ENCODE results near the gene RAB37.

The RAB37 gene

DNA sequence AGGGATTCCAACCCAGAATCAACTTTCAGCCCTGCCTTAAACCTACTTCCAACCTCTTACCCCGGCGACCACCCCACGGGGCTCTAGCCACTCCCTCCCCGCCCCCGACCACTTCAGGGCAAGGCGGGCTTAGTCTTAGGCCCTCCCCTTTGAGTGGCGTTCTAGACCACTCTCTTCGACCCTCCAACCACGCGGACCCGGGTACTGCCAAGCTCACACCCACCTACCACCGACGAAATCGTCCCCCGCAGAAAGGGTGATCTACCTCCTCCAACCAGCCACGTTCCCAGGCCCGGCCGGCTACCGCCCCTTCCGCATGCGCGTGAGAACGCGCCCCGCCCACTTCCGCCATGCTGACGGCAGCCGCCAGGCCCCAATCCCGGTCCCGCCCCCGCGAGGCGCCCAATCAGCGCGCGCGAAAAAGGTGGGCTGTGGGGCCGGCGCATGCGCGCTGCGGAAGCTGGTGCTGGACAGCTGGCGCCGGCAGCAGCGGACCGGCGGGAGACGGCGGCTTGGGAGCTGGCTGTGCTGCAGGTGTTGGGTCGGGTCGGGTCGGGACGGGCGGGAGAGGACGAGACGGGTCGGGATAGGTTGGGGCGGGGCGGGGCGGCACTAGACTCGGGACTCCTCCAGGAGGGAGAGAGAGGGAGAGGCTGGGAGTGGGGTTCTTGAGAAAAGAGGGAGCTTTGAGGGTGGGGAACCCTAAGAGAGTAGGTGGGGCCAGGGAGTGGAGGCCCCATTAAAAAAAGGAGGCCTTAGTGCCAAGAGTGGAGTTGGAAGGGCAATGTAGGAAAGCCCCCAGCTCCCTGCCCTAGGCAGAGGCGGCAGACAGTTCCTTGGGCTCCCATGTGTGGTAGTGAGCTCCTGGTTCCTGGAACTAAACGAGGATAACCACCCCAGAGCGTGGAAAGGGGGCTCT lies 39.2 kb downstream of the RAB37 start, which contains the start of gene NAT9 (continued):
- TF ChIP-seq, protein P1, sequence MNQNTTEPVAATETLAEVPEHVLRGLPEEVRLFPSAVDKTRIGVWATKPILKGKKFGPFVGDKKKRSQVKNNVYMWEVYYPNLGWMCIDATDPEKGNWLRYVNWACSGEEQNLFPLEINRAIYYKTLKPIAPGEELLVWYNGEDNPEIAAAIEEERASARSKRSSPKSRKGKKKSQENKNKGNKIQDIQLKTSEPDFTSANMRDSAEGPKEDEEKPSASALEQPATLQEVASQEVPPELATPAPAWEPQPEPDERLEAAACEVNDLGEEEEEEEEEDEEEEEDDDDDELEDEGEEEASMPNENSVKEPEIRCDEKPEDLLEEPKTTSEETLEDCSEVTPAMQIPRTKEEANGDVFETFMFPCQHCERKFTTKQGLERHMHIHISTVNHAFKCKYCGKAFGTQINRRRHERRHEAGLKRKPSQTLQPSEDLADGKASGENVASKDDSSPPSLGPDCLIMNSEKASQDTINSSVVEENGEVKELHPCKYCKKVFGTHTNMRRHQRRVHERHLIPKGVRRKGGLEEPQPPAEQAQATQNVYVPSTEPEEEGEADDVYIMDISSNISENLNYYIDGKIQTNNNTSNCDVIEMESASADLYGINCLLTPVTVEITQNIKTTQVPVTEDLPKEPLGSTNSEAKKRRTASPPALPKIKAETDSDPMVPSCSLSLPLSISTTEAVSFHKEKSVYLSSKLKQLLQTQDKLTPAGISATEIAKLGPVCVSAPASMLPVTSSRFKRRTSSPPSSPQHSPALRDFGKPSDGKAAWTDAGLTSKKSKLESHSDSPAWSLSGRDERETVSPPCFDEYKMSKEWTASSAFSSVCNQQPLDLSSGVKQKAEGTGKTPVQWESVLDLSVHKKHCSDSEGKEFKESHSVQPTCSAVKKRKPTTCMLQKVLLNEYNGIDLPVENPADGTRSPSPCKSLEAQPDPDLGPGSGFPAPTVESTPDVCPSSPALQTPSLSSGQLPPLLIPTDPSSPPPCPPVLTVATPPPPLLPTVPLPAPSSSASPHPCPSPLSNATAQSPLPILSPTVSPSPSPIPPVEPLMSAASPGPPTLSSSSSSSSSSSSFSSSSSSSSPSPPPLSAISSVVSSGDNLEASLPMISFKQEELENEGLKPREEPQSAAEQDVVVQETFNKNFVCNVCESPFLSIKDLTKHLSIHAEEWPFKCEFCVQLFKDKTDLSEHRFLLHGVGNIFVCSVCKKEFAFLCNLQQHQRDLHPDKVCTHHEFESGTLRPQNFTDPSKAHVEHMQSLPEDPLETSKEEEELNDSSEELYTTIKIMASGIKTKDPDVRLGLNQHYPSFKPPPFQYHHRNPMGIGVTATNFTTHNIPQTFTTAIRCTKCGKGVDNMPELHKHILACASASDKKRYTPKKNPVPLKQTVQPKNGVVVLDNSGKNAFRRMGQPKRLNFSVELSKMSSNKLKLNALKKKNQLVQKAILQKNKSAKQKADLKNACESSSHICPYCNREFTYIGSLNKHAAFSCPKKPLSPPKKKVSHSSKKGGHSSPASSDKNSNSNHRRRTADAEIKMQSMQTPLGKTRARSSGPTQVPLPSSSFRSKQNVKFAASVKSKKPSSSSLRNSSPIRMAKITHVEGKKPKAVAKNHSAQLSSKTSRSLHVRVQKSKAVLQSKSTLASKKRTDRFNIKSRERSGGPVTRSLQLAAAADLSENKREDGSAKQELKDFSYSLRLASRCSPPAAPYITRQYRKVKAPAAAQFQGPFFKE (tag by site-specific recombination; IDR thresholded peaks at IDR 0.05; ENCODE audit: borderline replicate concordance) = no peak
- TF ChIP-seq OVOL3 (tag by site-specific recombination; IDR thresholded peaks at IDR 0.05) (no peak), ZNF391 (tag by site-specific recombination; IDR thresholded peaks at IDR 0.05; ENCODE audit: borderline replicate concordance, low read depth) (0 out of 2 replicates have a peak, but pooled peaks have one; percentile 32), ZNF121 (tag by site-specific recombination; IDR thresholded peaks at IDR 0.05) (no peak), ZNF707 (tag by site-specific recombination; IDR thresholded peaks at IDR 0.05) (no peak), MYNN (tag by site-specific recombination; IDR thresholded peaks at IDR 0.05; ENCODE audit: borderline replicate concordance) (no peak), GLI2 (tag by site-specific recombination; IDR thresholded peaks at IDR 0.05; ENCODE audit: borderline replicate concordance, low read depth) (no peak), KLF16 (tag by site-specific recombination; IDR thresholded peaks at IDR 0.05) (peak; percentile 95), ZFHX2 (tag by site-specific recombination; conservative IDR thresholded peaks at IDR 0.05) (peak; percentile 98), KLF9 (tag by site-specific recombination; IDR thresholded peaks at IDR 0.05; ENCODE audit: low read depth) (peak; percentile 99), MZF1 (tag by site-specific recombination; IDR thresholded peaks at IDR 0.05; ENCODE audit: borderline replicate concordance) (no peak), ZNF404 (tag by site-specific recombination; IDR thresholded peaks at IDR 0.05) (no peak), ZNF701 (tag by site-specific recombination; IDR thresholded peaks at IDR 0.05) (no peak), ZNF302 (tag by site-specific recombination; IDR thresholded peaks at IDR 0.05; ENCODE audit: low read depth) (no peak), ZNF169 (tag by site-specific recombination; IDR thresholded peaks at IDR 0.05) (no peak), ZNF175 (tag by site-specific recombination; IDR thresholded peaks at IDR 0.05) (no peak), SP7 (tag by site-specific recombination; IDR thresholded peaks at IDR 0.05) (peak; percentile 66; the same call in 1 of the 2 replicates), ZNF19 (tag by site-specific recombination; IDR thresholded peaks at IDR 0.05; ENCODE audit: low read depth) (no peak), ZNF555 (tag by site-specific recombination; conservative IDR thresholded peaks at IDR 0.05) (no peak), ZNF521 (tag by site-specific recombination; IDR thresholded peaks at IDR 0.05) (no peak)
- TF ChIP-seq, protein P2, sequence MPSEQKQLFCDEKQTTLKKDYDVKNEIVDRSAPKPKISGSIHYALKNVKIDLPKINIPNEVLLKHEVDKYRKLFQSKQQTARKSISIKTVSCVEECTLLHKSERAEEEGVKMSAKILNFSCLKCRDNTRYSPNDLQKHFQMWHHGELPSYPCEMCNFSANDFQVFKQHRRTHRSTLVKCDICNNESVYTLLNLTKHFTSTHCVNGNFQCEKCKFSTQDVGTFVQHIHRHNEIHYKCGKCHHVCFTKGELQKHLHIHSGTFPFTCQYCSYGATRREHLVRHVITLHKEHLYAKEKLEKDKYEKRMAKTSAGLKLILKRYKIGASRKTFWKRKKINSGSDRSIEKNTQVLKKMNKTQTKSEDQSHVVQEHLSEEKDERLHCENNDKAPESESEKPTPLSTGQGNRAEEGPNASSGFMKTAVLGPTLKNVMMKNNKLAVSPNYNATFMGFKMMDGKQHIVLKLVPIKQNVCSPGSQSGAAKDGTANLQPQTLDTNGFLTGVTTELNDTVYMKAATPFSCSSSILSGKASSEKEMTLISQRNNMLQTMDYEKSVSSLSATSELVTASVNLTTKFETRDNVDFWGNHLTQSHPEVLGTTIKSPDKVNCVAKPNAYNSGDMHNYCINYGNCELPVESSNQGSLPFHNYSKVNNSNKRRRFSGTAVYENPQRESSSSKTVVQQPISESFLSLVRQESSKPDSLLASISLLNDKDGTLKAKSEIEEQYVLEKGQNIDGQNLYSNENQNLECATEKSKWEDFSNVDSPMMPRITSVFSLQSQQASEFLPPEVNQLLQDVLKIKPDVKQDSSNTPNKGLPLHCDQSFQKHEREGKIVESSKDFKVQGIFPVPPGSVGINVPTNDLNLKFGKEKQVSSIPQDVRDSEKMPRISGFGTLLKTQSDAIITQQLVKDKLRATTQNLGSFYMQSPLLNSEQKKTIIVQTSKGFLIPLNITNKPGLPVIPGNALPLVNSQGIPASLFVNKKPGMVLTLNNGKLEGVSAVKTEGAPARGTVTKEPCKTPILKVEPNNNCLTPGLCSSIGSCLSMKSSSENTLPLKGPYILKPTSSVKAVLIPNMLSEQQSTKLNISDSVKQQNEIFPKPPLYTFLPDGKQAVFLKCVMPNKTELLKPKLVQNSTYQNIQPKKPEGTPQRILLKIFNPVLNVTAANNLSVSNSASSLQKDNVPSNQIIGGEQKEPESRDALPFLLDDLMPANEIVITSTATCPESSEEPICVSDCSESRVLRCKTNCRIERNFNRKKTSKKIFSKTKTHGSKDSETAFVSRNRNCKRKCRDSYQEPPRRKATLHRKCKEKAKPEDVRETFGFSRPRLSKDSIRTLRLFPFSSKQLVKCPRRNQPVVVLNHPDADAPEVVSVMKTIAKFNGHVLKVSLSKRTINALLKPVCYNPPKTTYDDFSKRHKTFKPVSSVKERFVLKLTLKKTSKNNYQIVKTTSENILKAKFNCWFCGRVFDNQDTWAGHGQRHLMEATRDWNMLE (tag by site-specific recombination; conservative IDR thresholded peaks at IDR 0.05; ENCODE audit: low read depth) = no peak
- TF ChIP-seq, protein P3, sequence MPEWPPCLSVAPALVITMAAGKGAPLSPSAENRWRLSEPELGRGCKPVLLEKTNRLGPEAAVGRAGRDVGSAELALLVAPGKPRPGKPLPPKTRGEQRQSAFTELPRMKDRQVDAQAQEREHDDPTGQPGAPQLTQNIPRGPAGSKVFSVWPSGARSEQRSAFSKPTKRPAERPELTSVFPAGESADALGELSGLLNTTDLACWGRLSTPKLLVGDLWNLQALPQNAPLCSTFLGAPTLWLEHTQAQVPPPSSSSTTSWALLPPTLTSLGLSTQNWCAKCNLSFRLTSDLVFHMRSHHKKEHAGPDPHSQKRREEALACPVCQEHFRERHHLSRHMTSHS (tag by site-specific recombination; IDR thresholded peaks at IDR 0.05) = no peak
- TF ChIP-seq, protein P4, sequence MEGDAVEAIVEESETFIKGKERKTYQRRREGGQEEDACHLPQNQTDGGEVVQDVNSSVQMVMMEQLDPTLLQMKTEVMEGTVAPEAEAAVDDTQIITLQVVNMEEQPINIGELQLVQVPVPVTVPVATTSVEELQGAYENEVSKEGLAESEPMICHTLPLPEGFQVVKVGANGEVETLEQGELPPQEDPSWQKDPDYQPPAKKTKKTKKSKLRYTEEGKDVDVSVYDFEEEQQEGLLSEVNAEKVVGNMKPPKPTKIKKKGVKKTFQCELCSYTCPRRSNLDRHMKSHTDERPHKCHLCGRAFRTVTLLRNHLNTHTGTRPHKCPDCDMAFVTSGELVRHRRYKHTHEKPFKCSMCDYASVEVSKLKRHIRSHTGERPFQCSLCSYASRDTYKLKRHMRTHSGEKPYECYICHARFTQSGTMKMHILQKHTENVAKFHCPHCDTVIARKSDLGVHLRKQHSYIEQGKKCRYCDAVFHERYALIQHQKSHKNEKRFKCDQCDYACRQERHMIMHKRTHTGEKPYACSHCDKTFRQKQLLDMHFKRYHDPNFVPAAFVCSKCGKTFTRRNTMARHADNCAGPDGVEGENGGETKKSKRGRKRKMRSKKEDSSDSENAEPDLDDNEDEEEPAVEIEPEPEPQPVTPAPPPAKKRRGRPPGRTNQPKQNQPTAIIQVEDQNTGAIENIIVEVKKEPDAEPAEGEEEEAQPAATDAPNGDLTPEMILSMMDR (tag by site-specific recombination; IDR thresholded peaks at IDR 0.05) = no peak

Measured in HEK293 (cell line).